ENCODE measurements around the gene NAP1L5.

DNA sequence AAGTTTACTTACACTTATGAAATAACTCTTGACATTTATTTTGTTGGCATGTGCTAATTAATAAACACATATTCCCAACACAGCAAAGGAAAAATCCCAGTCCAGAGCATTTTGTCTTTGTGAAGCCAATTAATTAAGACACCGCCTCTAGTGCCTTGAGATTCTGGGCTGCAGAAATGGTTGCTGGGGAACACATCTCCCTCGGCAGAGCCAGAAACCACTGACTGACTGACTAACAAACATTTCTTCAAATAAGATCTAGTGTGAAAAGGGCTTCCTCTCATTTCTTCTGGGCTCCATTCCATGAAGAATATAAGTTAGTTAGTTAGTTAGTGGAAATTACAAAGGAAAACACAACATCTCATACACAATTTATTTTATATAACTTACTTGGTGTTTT, 28.4 kb upstream of the NAP1L5 start:
- TF ChIP-seq SKI (IDR thresholded peaks at IDR 0.05; ENCODE audit: partially characterized antibody) (no peak), CEBPG (CRISPR knock-in tag; IDR thresholded peaks at IDR 0.05) (no peak), FOXA3 (CRISPR knock-in tag; IDR thresholded peaks at IDR 0.05) (no peak), IKZF1 (IDR thresholded peaks at IDR 0.05) (no peak)

All from HepG2 (cell line).